GM12872 (cell line): Measurements from ENCODE around the gene NSD1.

Experiments used
- CTCF ChIP-seq: IDR thresholded peaks from 3 replicates; pipeline ENCODE4 v1.5.1; 2011; ENCODE audit warnings: low read depth, mild to moderate bottlenecking, low read length, moderate library complexity; ENCODE audit not compliant: insufficient read depth

NSD1 gene

GRCh38 chr5:177232358-177232757, 98.8 kb downstream of the NSD1 start:
- no peak for TF ChIP-seq CTCF

GRCh38 chr5:177232761-177233160, 99.2 kb downstream of the NSD1 start:
- no peak for TF ChIP-seq CTCF

- no peak for TF ChIP-seq CTCF
Measured at GRCh38 chr5:177233206-177233605, 99.6 kb downstream of the NSD1 start.

- no peak for TF ChIP-seq CTCF
Measured at GRCh38 chr5:177233802-177234201, 100.2 kb downstream of the NSD1 start.

- TF ChIP-seq CTCF, result no peak
Measured at GRCh38 chr5:177234841-177235240, 101.3 kb downstream of the NSD1 start.

- TF ChIP-seq CTCF, result no peak
Measured at GRCh38 chr5:177241768-177242167, 108.2 kb downstream of the NSD1 start.

GRCh38 chr5:177242304-177242703, 108.7 kb downstream of the NSD1 start:
- TF ChIP-seq CTCF, result no peak
